ENCODE measurements around the gene FGGY. TPM values are rescaled to one million over a fixed set of nuclear protein-coding genes. Genes with fewer than 3 reads are reported as not detected.
A peak's percentile ranks its signal among the peaks of the same experiment; 100 is the strongest.

The FGGY gene
- total RNA-seq, 2 donors from 2014 or later = 12.2 to 17.4 TPM

- H3K9me3 ChIP-seq = no peaks in the 10 kb centered on the region
- TF ChIP-seq, protein P1, sequence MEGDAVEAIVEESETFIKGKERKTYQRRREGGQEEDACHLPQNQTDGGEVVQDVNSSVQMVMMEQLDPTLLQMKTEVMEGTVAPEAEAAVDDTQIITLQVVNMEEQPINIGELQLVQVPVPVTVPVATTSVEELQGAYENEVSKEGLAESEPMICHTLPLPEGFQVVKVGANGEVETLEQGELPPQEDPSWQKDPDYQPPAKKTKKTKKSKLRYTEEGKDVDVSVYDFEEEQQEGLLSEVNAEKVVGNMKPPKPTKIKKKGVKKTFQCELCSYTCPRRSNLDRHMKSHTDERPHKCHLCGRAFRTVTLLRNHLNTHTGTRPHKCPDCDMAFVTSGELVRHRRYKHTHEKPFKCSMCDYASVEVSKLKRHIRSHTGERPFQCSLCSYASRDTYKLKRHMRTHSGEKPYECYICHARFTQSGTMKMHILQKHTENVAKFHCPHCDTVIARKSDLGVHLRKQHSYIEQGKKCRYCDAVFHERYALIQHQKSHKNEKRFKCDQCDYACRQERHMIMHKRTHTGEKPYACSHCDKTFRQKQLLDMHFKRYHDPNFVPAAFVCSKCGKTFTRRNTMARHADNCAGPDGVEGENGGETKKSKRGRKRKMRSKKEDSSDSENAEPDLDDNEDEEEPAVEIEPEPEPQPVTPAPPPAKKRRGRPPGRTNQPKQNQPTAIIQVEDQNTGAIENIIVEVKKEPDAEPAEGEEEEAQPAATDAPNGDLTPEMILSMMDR (IDR thresholded peaks at IDR 0.05) = no peak
- TF ChIP-seq POLR2A (IDR thresholded peaks at IDR 0.05) = no peak
- H3K4me1 ChIP-seq = no peaks in the 10 kb centered on the region
- no peak for DNase-seq
- 85 to 90% methylated on average over 1 of the region's 1 CpG for WGBS, 2 donors
- no peak for ATAC-seq
- H3K36me3 ChIP-seq (replicated peaks in 1 of 2; ENCODE audit: insufficient read depth in 1 of 2, low read depth in 2 of 2) = no peaks in the 10 kb centered on the region
- H3K4me3 ChIP-seq = no peak overlapping the region
- H3K27ac ChIP-seq = no peak overlapping the region
- intact Hi-C loops (cut with DNase I) = loop anchor here (10.0 kb wide), 1 partner anchor 800 kb away; no protein-coding TSS in a partner anchor
- no peaks in the 10 kb centered on the region for H3K27me3 ChIP-seq
These were observed 418.1 kb downstream of the FGGY start for GRCh38 chr1:59714966-59715365.

DNA sequence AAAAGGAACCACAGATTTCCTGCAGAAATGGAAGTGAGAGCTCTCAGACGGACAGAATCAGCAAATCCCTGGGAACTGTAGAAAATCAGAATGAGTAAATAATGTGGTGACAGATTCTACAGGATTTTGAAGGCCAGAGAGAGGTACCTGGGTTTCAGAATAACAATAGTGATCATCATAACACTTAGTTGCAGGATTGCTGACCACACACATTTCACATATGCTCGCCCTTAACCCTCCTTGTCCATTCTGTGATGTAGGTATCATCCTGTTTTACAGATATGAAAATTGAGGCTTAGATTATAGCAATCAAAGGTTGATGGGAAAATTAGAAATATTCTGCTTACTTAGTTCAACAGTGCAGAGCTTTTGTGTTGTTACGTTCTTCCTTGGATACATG is 419.9 kb downstream of the FGGY start:
- WGBS, 2 donors = 84 to 89% methylated on average over 3 of the region's 3 CpGs
- DNase-seq = no peak
- H3K4me1 ChIP-seq = no peaks in the 10 kb centered on the region

GRCh38 chr1:59718064-59718988 is 421.4 kb downstream of the FGGY start:
- DNase-seq (no peak), ATAC-seq (no peak)
- H3K27me3 ChIP-seq = no peaks in the 10 kb centered on the region
- intact Hi-C loops (cut with DNase I) = loop anchor here (10.0 kb wide), 1 partner anchor 804 kb away; no protein-coding TSS in a partner anchor
- H3K27ac ChIP-seq = no peak overlapping the region
- no peak for TF ChIP-seq POLR2A (IDR thresholded peaks at IDR 0.05)
- TF ChIP-seq, protein P1 (IDR thresholded peaks at IDR 0.05) = peak in 5 of 7 experiments; percentile 32 to 44 (median 35)
- H3K4me1 ChIP-seq = no peaks in the 10 kb centered on the region
- WGBS, 2 donors = 75 to 79% methylated on average over 7 of the region's 7 CpGs
- H3K36me3 ChIP-seq (replicated peaks in 1 of 2; ENCODE audit: insufficient read depth in 1 of 2, low read depth in 2 of 2) = no peaks in the 10 kb centered on the region
- no peak overlapping the region for H3K4me3 ChIP-seq
- no peaks in the 10 kb centered on the region for H3K9me3 ChIP-seq

More for the DNA sequence above, 419.9 kb downstream of the FGGY start:
- no peaks in the 10 kb centered on the region for H3K27me3 ChIP-seq
- H3K9me3 ChIP-seq = no peaks in the 10 kb centered on the region
- no peak overlapping the region for H3K4me3 ChIP-seq
- intact Hi-C loops (cut with DNase I) = loop anchor here (10.0 kb wide), 1 partner anchor 802 kb away; no protein-coding TSS in a partner anchor
- no peaks in the 10 kb centered on the region for H3K36me3 ChIP-seq (replicated peaks in 1 of 2; ENCODE audit: insufficient read depth in 1 of 2, low read depth in 2 of 2)
- TF ChIP-seq POLR2A (IDR thresholded peaks at IDR 0.05) = no peak
- TF ChIP-seq, protein P1 (IDR thresholded peaks at IDR 0.05) = no peak
- ATAC-seq = no peak
- H3K27ac ChIP-seq = no peak overlapping the region

GRCh38 chr1:59718989-59719360 is 422.1 kb downstream of the FGGY start:
- H3K27ac ChIP-seq = no peak overlapping the region
- H3K27me3 ChIP-seq = no peaks in the 10 kb centered on the region
- no peaks in the 10 kb centered on the region for H3K9me3 ChIP-seq
- no peak for DNase-seq
- H3K36me3 ChIP-seq (replicated peaks in 1 of 2; ENCODE audit: insufficient read depth in 1 of 2, low read depth in 2 of 2) = no peaks in the 10 kb centered on the region
- intact Hi-C loops (cut with DNase I) = loop anchor here (10.0 kb wide), 1 partner anchor 804 kb away; no protein-coding TSS in a partner anchor
- H3K4me1 ChIP-seq = no peaks in the 10 kb centered on the region
- ATAC-seq = peak; percentile 24
- no peak for TF ChIP-seq POLR2A (IDR thresholded peaks at IDR 0.05)
- TF ChIP-seq, protein P1 (IDR thresholded peaks at IDR 0.05) = no peak
- H3K4me3 ChIP-seq = no peak overlapping the region

All from body of pancreas (tissue), 4 donors.